ENCODE measurements around the gene SLC35C1. TPM values are rescaled to one million over a fixed set of nuclear protein-coding genes. Genes with fewer than 3 reads are reported as not detected.

SLC35C1 gene
- total RNA-seq, 4 donors from 2014 or later: 3.8 to 12.1 (median 7.0) TPM

DNA sequence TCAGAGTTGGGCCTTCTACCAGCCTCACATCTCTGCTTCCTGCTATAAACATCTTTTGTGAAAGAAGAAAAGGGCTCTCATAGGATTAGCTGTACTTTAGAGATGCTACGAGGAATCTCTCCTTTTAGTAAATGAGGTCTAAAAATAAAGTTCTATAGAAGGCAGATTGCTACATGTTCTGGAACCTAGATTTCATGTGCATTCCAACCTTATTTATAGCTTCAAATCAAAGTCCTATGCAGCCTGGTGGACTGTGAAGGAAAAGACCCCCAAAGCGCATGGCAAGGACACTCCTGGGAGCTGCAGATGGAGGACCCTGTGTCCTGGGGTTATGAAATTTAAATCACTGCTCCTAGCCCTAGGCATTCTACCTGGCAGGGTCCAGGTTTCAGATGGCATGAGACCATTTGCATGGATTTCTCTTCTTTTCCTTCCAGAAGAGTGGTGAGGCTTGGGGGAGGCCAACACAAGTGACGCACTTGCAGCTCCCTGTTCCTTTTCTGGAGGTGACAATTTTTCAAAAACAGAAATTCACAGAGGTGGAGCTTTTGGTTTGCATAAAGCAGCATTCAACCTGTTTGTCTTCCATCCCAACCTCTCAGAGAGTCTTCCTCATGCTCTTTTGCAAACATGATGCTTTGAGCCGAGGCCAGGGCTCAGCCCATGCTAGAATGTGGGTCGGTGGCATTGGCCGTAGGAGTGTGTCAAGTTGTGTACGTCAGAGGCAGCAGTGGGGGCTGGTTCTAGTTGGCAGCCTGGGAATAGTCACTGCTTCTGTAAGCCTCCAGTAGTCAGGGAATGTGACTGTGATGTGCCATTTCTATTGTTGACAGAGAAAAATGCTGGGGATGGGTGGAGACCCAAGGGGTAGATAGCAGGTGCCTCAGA is 48.6 kb downstream of the SLC35C1 start:
- DNase-seq (ENCODE audit: low spot score in 2 of 2): peak in 1 of 2 donors; percentile 77
- WGBS, 2 donors: 66 to 67% methylated on average over 7 of the region's 7 CpGs
- H3K4me3 ChIP-seq (ENCODE audit: low read depth, poor library complexity, severe bottlenecking): no peak overlapping the region
- intact Hi-C loops (cut with DNase I; ENCODE audit: low total_unique reads): no loop called here
- TF ChIP-seq CTCF (IDR thresholded peaks at IDR 0.05): no peak

- TF ChIP-seq POLR2A (IDR thresholded peaks at IDR 0.05) (no peak), CTCF (IDR thresholded peaks at IDR 0.05) (no peak)
- 46 to 56% methylated on average over 5 of the region's 5 CpGs for WGBS, 2 donors
- DNase-seq (ENCODE audit: low spot score in 2 of 2): peak in 1 of 2 donors; percentile 73
- intact Hi-C loops (cut with DNase I; ENCODE audit: low total_unique reads): no loop called here
- no peak overlapping the region for H3K4me3 ChIP-seq (ENCODE audit: low read depth, poor library complexity, severe bottlenecking)
Observed at GRCh38 chr11:45855308-45855707, 50.4 kb downstream of the SLC35C1 start.

DNA sequence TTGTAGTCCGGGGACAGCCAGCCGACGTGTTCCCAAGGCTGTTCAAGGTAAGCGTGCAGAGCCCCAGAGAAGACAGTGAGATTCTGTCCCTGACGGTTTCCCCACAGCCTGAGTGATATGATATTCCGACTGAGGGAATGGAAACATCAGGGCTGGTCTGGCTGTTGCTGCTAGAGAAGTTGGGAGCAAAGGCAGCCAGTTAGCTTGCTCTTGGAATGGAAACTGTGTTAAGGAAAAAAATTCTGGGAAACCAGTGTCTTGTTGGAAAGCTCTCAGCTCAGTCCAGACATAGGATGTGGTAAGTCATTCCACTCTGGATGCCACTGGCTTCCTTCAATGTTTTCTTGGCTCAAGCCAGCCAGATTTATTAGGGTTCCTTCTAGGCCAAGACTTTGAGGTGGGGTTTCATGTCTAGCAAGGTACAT is 51.1 kb downstream of the SLC35C1 start:
- intact Hi-C loops (cut with DNase I; ENCODE audit: low total_unique reads): no loop called here
- no peak for TF ChIP-seq POLR2A (IDR thresholded peaks at IDR 0.05)
- no peak for TF ChIP-seq CTCF (IDR thresholded peaks at IDR 0.05)
- WGBS, 2 donors: 42 to 60% methylated on average over 6 of the region's 6 CpGs
- peak in 1 of 2 donors; percentile 36 for DNase-seq (ENCODE audit: low spot score in 2 of 2)
- no peak overlapping the region for H3K4me3 ChIP-seq (ENCODE audit: low read depth, poor library complexity, severe bottlenecking)

GRCh38 chr11:45857961-45858474 is 53.1 kb downstream of the SLC35C1 start:
- 0 to 5% methylated on average over 2 of the region's 2 CpGs for WGBS, 2 donors
- peak; percentile 63 to 87 for DNase-seq (ENCODE audit: low spot score in 2 of 2)
- intact Hi-C loops (cut with DNase I; ENCODE audit: low total_unique reads): no loop called here

GRCh38 chr11:45858751-45859398 is 53.9 kb downstream of the SLC35C1 start:
- WGBS, 2 donors: 53 to 61% methylated on average over 5 of the region's 5 CpGs
- intact Hi-C loops (cut with DNase I; ENCODE audit: low total_unique reads): no loop called here
- DNase-seq (ENCODE audit: low spot score in 2 of 2): peak in 1 of 2 donors; percentile 77
- TF ChIP-seq POLR2A (IDR thresholded peaks at IDR 0.05): no peak
- no peak for TF ChIP-seq CTCF (IDR thresholded peaks at IDR 0.05)
- H3K4me3 ChIP-seq (ENCODE audit: low read depth, poor library complexity, severe bottlenecking): no peak overlapping the region

More at GRCh38 chr11:45857961-45858474, 53.1 kb downstream of the SLC35C1 start:
- H3K4me3 ChIP-seq (ENCODE audit: low read depth, poor library complexity, severe bottlenecking): no peak overlapping the region
- TF ChIP-seq POLR2A (IDR thresholded peaks at IDR 0.05) (no peak), CTCF (IDR thresholded peaks at IDR 0.05) (no peak)

Data from lower leg skin (tissue), 4 donors.